H9 (cell line): Measurements from ENCODE around the gene MGAT4A. TPM values are rescaled to one million over a fixed set of nuclear protein-coding genes. Genes with fewer than 3 reads are reported as not detected.
A peak's percentile ranks its signal among the peaks of the same experiment; 100 is the strongest.

Experiments
- DNase-seq: peaks from one replicate; pipeline ENCODE4 v3.0.0-alpha.2; 2017
- H2AFZ ChIP-seq: one replicate; pipeline ENCODE4 v1.6.1; 2013; ENCODE audit warnings: mild to moderate bottlenecking, low read length, control low read depth, moderate library complexity
- H2AK5ac ChIP-seq: 2 replicates; pipeline ENCODE4 v1.6.1; 2013; ENCODE audit warnings: low read length, control low read depth, mixed read lengths; ENCODE audit not compliant: insufficient read length
- H2BK120ac ChIP-seq: one replicate; pipeline ENCODE4 v1.6.1; 2013; ENCODE audit warnings: low read depth, mild to moderate bottlenecking, low read length, control low read depth, inconsistent platforms; ENCODE audit not compliant: poor library complexity, severe bottlenecking
- H2BK12ac ChIP-seq: 2 replicates; pipeline ENCODE4 v1.6.1; 2013; ENCODE audit warnings: low read length, control low read depth, mixed read lengths, low read depth; ENCODE audit not compliant: insufficient read length
- H2BK15ac ChIP-seq: 2 replicates; pipeline ENCODE4 v1.6.1; 2013; ENCODE audit warnings: low read depth, low read length, control low read depth
- H2BK20ac ChIP-seq: one replicate; pipeline ENCODE4 v1.6.1; 2013; ENCODE audit warnings: low read depth, mild to moderate bottlenecking, low read length, control low read depth, inconsistent platforms; ENCODE audit not compliant: poor library complexity, severe bottlenecking
- H2BK5ac ChIP-seq: 2 replicates; pipeline ENCODE4 v1.6.1; 2013; ENCODE audit warnings: low read length, control low read depth, mixed read lengths; ENCODE audit not compliant: insufficient read length
- H3K14ac ChIP-seq: 2 replicates; pipeline ENCODE4 v1.6.1; 2013; ENCODE audit warnings: low read length, control low read depth; ENCODE audit not compliant: insufficient read depth
- H3K18ac ChIP-seq: 2 replicates; pipeline ENCODE4 v1.6.1; 2013; ENCODE audit warnings: low read depth, mild to moderate bottlenecking, mixed read lengths, low read length, control low read depth; ENCODE audit not compliant: insufficient read length
- H3K23ac ChIP-seq: 2 replicates; pipeline ENCODE4 v1.6.1; 2013; ENCODE audit warnings: low read length, control low read depth, mixed read lengths, low read depth; ENCODE audit not compliant: insufficient read length
- H3K23me2 ChIP-seq: 2 replicates; pipeline ENCODE4 v1.6.1; 2013; ENCODE audit warnings: low read depth, mild to moderate bottlenecking, mixed read lengths, low read length, control low read depth; ENCODE audit not compliant: insufficient read length, poor library complexity, severe bottlenecking
- H3K27ac ChIP-seq: 2 replicates; pipeline ENCODE4 v1.5.1; 2013; ENCODE audit warnings: low read length, control low read depth, mixed read lengths, low read depth; ENCODE audit not compliant: insufficient read length
- H3K27me3 ChIP-seq: 2 replicates; pipeline ENCODE4 v1.6.1; 2013; ENCODE audit warnings: low read length, control low read depth, inconsistent platforms; ENCODE audit not compliant: insufficient read depth
- H3K4ac ChIP-seq: 2 replicates; pipeline ENCODE4 v1.6.1; 2013; ENCODE audit warnings: low read depth, mild to moderate bottlenecking, control low read depth, inconsistent platforms, low read length, moderate library complexity
- H3K4me1 ChIP-seq: 2 replicates; pipeline ENCODE4 v1.6.1; 2013; ENCODE audit warnings: low read length, control low read depth, inconsistent platforms; ENCODE audit not compliant: insufficient read depth
- H3K4me2 ChIP-seq: 2 replicates; pipeline ENCODE4 v1.6.1; 2013; ENCODE audit warnings: low read length, control low read depth, mixed read lengths; ENCODE audit not compliant: insufficient read length, insufficient read depth
- H3K56ac ChIP-seq: 2 replicates; pipeline ENCODE4 v1.6.1; 2013; ENCODE audit warnings: low read depth, mild to moderate bottlenecking, mixed read lengths, low read length, control low read depth; ENCODE audit not compliant: insufficient read length
- H3K79me1 ChIP-seq: 2 replicates; pipeline ENCODE4 v1.6.1; 2013; ENCODE audit warnings: low read depth, mild to moderate bottlenecking, moderate library complexity, low read length, control low read depth, inconsistent platforms; ENCODE audit not compliant: insufficient read depth, poor library complexity, severe bottlenecking
- H3K79me2 ChIP-seq: 2 replicates; pipeline ENCODE4 v1.6.1; 2013; ENCODE audit warnings: low read length, control low read depth, inconsistent platforms; ENCODE audit not compliant: insufficient read depth
- H3K9ac ChIP-seq: 2 replicates; pipeline ENCODE4 v1.6.1; 2013; ENCODE audit warnings: low read length, control low read depth, mixed read lengths; ENCODE audit not compliant: insufficient read length; ENCODE audit errors: extremely low read depth
- H3K9me3 ChIP-seq: one replicate; pipeline ENCODE4 v1.6.1; 2013; ENCODE audit warnings: low read depth, low read length, inconsistent platforms; ENCODE audit not compliant: control insufficient read depth
- H3T11ph ChIP-seq: one replicate; pipeline ENCODE4 v1.6.1; 2013; ENCODE audit warnings: mild to moderate bottlenecking, low read length, control low read depth, inconsistent platforms
- H4K20me1 ChIP-seq: one replicate; pipeline ENCODE4 v1.6.1; 2013; ENCODE audit not compliant: control insufficient read depth, insufficient read length, insufficient read depth
- H4K5ac ChIP-seq: 2 replicates; pipeline ENCODE4 v1.6.1; 2013; ENCODE audit warnings: low read depth, mild to moderate bottlenecking, mixed read lengths, low read length, control low read depth; ENCODE audit not compliant: insufficient read length
- H4K8ac ChIP-seq: replicated peaks from 2 replicates; pipeline ENCODE4 v1.6.1; 2013; ENCODE audit warnings: low read length, control low read depth, mixed read lengths, low read depth; ENCODE audit not compliant: insufficient read length
- H4K91ac ChIP-seq: 2 replicates; pipeline ENCODE4 v1.6.1; 2013; ENCODE audit warnings: low read depth, mild to moderate bottlenecking, moderate library complexity, mixed read lengths, low read length, control low read depth; ENCODE audit not compliant: insufficient read length
- H3K27ac Mint-ChIP-seq, 3 experiments: 2 replicates in 2 of 3; 3 replicates in 1 of 3; pipeline ENCODE4 v1.8.0; 2020 to 2021; ENCODE audit warnings: mixed read lengths in 3 of 3, mild to moderate bottlenecking in 1 of 3, moderate library complexity in 1 of 3
- H3K27me3 Mint-ChIP-seq: 2 replicates; pipeline ENCODE4 v1.8.0; 2021; ENCODE audit warnings: low read depth, mild to moderate bottlenecking, moderate library complexity, mixed read lengths
- H3K36me3 Mint-ChIP-seq, 3 experiments: 2 replicates in 2 of 3; 3 replicates in 1 of 3; pipeline ENCODE4 v1.8.0; 2020 to 2021; ENCODE audit warnings: low read depth in 3 of 3, mixed read lengths in 3 of 3; ENCODE audit not compliant: insufficient read depth in 1 of 3
- H3K4me1 Mint-ChIP-seq, 2 experiments: 2 replicates each; pipeline ENCODE4 v1.8.0; 2020; ENCODE audit warnings: mixed read lengths in 2 of 2
- H3K4me3 Mint-ChIP-seq, 2 experiments: 2 replicates in 1 of 2; 3 replicates in 1 of 2; pipeline ENCODE4 v1.8.0; 2020 to 2021; ENCODE audit warnings: mild to moderate bottlenecking in 2 of 2, mixed read lengths in 2 of 2, moderate library complexity in 1 of 2
- H3K9me3 Mint-ChIP-seq, 2 experiments: 2 replicates in 1 of 2; 3 replicates in 1 of 2; pipeline ENCODE4 v1.8.0; 2020; ENCODE audit warnings: mild to moderate bottlenecking in 2 of 2, mixed read lengths in 2 of 2, moderate library complexity in 1 of 2
- CTCF ChIP-seq: fragments of 200-600 bp; sonication (generic); conservative IDR thresholded peaks from 3 replicates; pipeline ENCODE4 v1.8.0; 2021; ENCODE audit warnings: antibody characterized with exemption, mild to moderate bottlenecking
- WGBS: extraction: QIAGEN DNeasy Blood & Tissue Kit; methylation state at CpG from one replicate; pipeline ENCODE4 v1.1.7; 2013; ENCODE audit warnings: missing lambda C conversion rate, low lambda C conversion rate, mixed read lengths; ENCODE audit not compliant: insufficient read length; ENCODE audit errors: extremely low coverage; 5-methylcytosine and 5-hydroxymethylcytosine counted together
- total RNA-seq: library from RNA; stranded (reverse); gene quantifications from 2 replicates; pipeline ENCODE4 v1.2.1, GENCODE V29; 2021

The MGAT4A gene
- total RNA-seq, 1 experiment from 2014 or later = 3.5 TPM

GRCh38 chr2:98580656-98581284 lies 150.2 kb downstream of the MGAT4A start:
- no peak overlapping the region for H2BK15ac ChIP-seq
- TF ChIP-seq CTCF = no peak
- H3K23me2 ChIP-seq = no peaks in the 10 kb centered on the region
- no peaks in the 10 kb centered on the region for H3K9me3 Mint-ChIP-seq
- H2BK5ac ChIP-seq = no peak overlapping the region
- no peak overlapping the region for H3K4me2 ChIP-seq
- no peaks in the 10 kb centered on the region for H4K20me1 ChIP-seq
- no peak overlapping the region for H4K8ac ChIP-seq
- H3T11ph ChIP-seq = no peak overlapping the region
- WGBS = no CpG with 5 or more reads among the region's 10 CpGs
- no peaks in the 10 kb centered on the region for H3K9me3 ChIP-seq
- H3K27me3 ChIP-seq = no peaks in the 10 kb centered on the region
- H3K9ac ChIP-seq = no peak overlapping the region
- H4K5ac ChIP-seq = no peak overlapping the region
- no peak overlapping the region for H2BK20ac ChIP-seq
- H3K56ac ChIP-seq = no peak overlapping the region
- no peaks in the 10 kb centered on the region for H3K4me1 ChIP-seq
- no peak for DNase-seq
- no peak overlapping the region for H2AFZ ChIP-seq
- H3K27ac Mint-ChIP-seq = peak overlapping the region in 1 of 3 experiments; percentile 30; a peak in 2 of 7 replicates
- no peak overlapping the region for H3K23ac ChIP-seq
- no peak overlapping the region for H2BK12ac ChIP-seq
- no peaks in the 10 kb centered on the region for H3K27me3 Mint-ChIP-seq
- no peaks in the 10 kb centered on the region for H3K79me1 ChIP-seq
- peaks cover 0 to 64% (median 28%) of the 10 kb centered on the region in 3 experiments; a peak in 6 of 7 replicates for H3K36me3 Mint-ChIP-seq
- H3K4me1 Mint-ChIP-seq = no peaks in the 10 kb centered on the region
- H2AK5ac ChIP-seq = no peak overlapping the region
- no peaks in the 10 kb centered on the region for H3K79me2 ChIP-seq
- H3K27ac ChIP-seq = no peak overlapping the region
- H3K4ac ChIP-seq = no peak overlapping the region
- H2BK120ac ChIP-seq = no peak overlapping the region
- H3K4me3 Mint-ChIP-seq = no peak overlapping the region
- H3K18ac ChIP-seq = no peak overlapping the region
- no peak overlapping the region for H4K91ac ChIP-seq
- H3K14ac ChIP-seq = no peak overlapping the region
